Sigmoid colon (tissue), 4 donors: ENCODE results near the gene CSPG5.

ENCODE experiments used
- CTCF ChIP-seq, 4 experiments: fragments of 450-650 bp in 3 of 4; fragments of 200-600 bp in 1 of 4; IDR thresholded peaks; one replicate each; pipeline ENCODE4 v1.5.1; 2016 to 2019; ENCODE audit warnings: antibody characterized with exemption in 4 of 4, mild to moderate bottlenecking in 3 of 4, moderate library complexity in 2 of 4
- POLR2A ChIP-seq, 2 donors: fragments of 450-650 bp; IDR thresholded peaks; one replicate each; pipeline ENCODE4 v1.6.1; 2016; ENCODE audit warnings: antibody characterized with exemption in 2 of 2, mild to moderate bottlenecking in 2 of 2, moderate library complexity in 2 of 2
- POLR2AphosphoS5 ChIP-seq, 4 donors: sonication (generic); formaldehyde crosslinking; IDR thresholded peaks; one replicate each; pipeline ENCODE4 v1.6.1; 2017; ENCODE audit warnings: antibody characterized with exemption in 4 of 4

GRCh38 chr3:47553407-47553806 is 25.3 kb downstream of the CSPG5 start:
- no peak for TF ChIP-seq CTCF (IDR thresholded peaks at IDR 0.05)
- no peak for TF ChIP-seq POLR2A (IDR thresholded peaks at IDR 0.05)
- TF ChIP-seq POLR2AphosphoS5 (IDR thresholded peaks at IDR 0.05), result no peak
